Trophoblast cell (in vitro differentiated cells and primary cell): ENCODE data around the gene GSE1.

Experiments
- DNase-seq, 2 donors: peaks; one replicate each; pipeline ENCODE4 v3.0.0-alpha.2; 2016
- H2AFZ ChIP-seq: 2 replicates; pipeline ENCODE4 v1.6.1; 2013; ENCODE audit warnings: low read length, moderate library complexity, mild to moderate bottlenecking; ENCODE audit not compliant: insufficient read depth, poor library complexity
- H2AK5ac ChIP-seq: 2 replicates; pipeline ENCODE4 v1.6.1; 2013; ENCODE audit warnings: mild to moderate bottlenecking, low read length
- H2BK120ac ChIP-seq: 2 replicates; pipeline ENCODE4 v1.6.1; 2013; ENCODE audit warnings: low read length, mild to moderate bottlenecking, moderate library complexity; ENCODE audit not compliant: insufficient read depth, poor library complexity
- H2BK12ac ChIP-seq: 2 replicates; pipeline ENCODE4 v1.6.1; 2013; ENCODE audit warnings: mild to moderate bottlenecking, low read length, moderate library complexity
- H2BK5ac ChIP-seq: 2 replicates; pipeline ENCODE4 v1.6.1; 2013; ENCODE audit warnings: low read length, low read depth, moderate library complexity, mild to moderate bottlenecking; ENCODE audit not compliant: poor library complexity
- H3K14ac ChIP-seq: 2 replicates; pipeline ENCODE4 v1.6.1; 2013; ENCODE audit warnings: mild to moderate bottlenecking, low read length
- H3K18ac ChIP-seq: 2 replicates; pipeline ENCODE4 v1.6.1; 2013; ENCODE audit warnings: mild to moderate bottlenecking, low read length
- H3K23ac ChIP-seq: 2 replicates; pipeline ENCODE4 v1.6.1; 2013; ENCODE audit warnings: low read length
- H3K27ac ChIP-seq: 2 replicates; pipeline ENCODE4 v1.5.1; 2013; ENCODE audit warnings: low read depth, mild to moderate bottlenecking, inconsistent platforms, low read length, moderate library complexity
- H3K27me3 ChIP-seq: 2 replicates; pipeline ENCODE4 v1.6.1; 2013; ENCODE audit warnings: inconsistent platforms, mild to moderate bottlenecking, low read length, moderate library complexity; ENCODE audit not compliant: insufficient read depth
- H3K36me3 ChIP-seq, 2 experiments: 1 replicate in 1 of 2; 2 replicates in 1 of 2; pipeline ENCODE4 v1.6.1; 2013; ENCODE audit warnings: low read length in 2 of 2, mild to moderate bottlenecking in 2 of 2, moderate library complexity in 1 of 2; ENCODE audit not compliant: insufficient read depth in 2 of 2, control insufficient read depth in 1 of 2
- H3K4ac ChIP-seq: 2 replicates; pipeline ENCODE4 v1.6.1; 2013; ENCODE audit warnings: low read depth, mild to moderate bottlenecking, low read length, moderate library complexity
- H3K4me1 ChIP-seq, 2 experiments: 1 replicate in 1 of 2; 2 replicates in 1 of 2; pipeline ENCODE4 v1.6.1; 2013; ENCODE audit warnings: low read length in 2 of 2, mild to moderate bottlenecking in 2 of 2, moderate library complexity in 1 of 2; ENCODE audit not compliant: insufficient read depth in 2 of 2, control insufficient read depth in 1 of 2
- H3K4me2 ChIP-seq: 2 replicates; pipeline ENCODE4 v1.6.1; 2013; ENCODE audit warnings: inconsistent platforms, mild to moderate bottlenecking, low read length, moderate library complexity
- H3K4me3 ChIP-seq: 2 replicates; pipeline ENCODE4 v1.5.1; 2013; ENCODE audit warnings: mild to moderate bottlenecking, low read depth, low read length, inconsistent platforms
- H3K79me1 ChIP-seq: one replicate; pipeline ENCODE4 v1.6.1; 2013; ENCODE audit warnings: low read length
- H3K79me2 ChIP-seq: 2 replicates; pipeline ENCODE4 v1.6.1; 2013; ENCODE audit warnings: low read length, mild to moderate bottlenecking; ENCODE audit not compliant: control insufficient read depth, insufficient read depth, poor library complexity
- H3K9ac ChIP-seq: 2 replicates; pipeline ENCODE4 v1.6.1; 2013; ENCODE audit warnings: mild to moderate bottlenecking, low read length
- H3K9me3 ChIP-seq: 2 replicates; pipeline ENCODE4 v1.6.1; 2013; ENCODE audit warnings: low read depth, mild to moderate bottlenecking, control low read depth, inconsistent platforms, low read length; ENCODE audit not compliant: insufficient read depth
- H4K12ac ChIP-seq: 2 replicates; pipeline ENCODE4 v1.6.1; 2013; ENCODE audit warnings: low read depth, mild to moderate bottlenecking, low read length, moderate library complexity
- H4K8ac ChIP-seq: 2 replicates; pipeline ENCODE4 v1.6.1; 2013; ENCODE audit warnings: low read depth, mild to moderate bottlenecking, low read length, moderate library complexity
- H4K91ac ChIP-seq: one replicate; pipeline ENCODE4 v1.6.1; 2013; ENCODE audit warnings: low read depth, mild to moderate bottlenecking, low read length, moderate library complexity
- WGBS: extraction: QIAGEN DNeasy Blood & Tissue Kit; methylation state at CpG from one replicate; pipeline ENCODE4 v1.1.7; 2013; ENCODE audit warnings: missing lambda C conversion rate; ENCODE audit not compliant: insufficient read length, insufficient coverage; ENCODE audit errors: extremely low coverage; 5-methylcytosine and 5-hydroxymethylcytosine counted together

Gene GSE1

GRCh38 chr16:85656351-85657266, 43.5 kb downstream of the GSE1 start:
- no peak overlapping the region for H4K91ac ChIP-seq
- H4K12ac ChIP-seq = no peak overlapping the region
- no peak overlapping the region for H3K18ac ChIP-seq
- no peak overlapping the region for H2BK12ac ChIP-seq
- 100% methylated on average over 27 of the region's 59 CpGs for WGBS
- H2AFZ ChIP-seq = no peak overlapping the region
- H3K79me2 ChIP-seq = no peaks in the 10 kb centered on the region
- no peaks in the 10 kb centered on the region for H3K79me1 ChIP-seq
- DNase-seq = no peak
- no peak overlapping the region for H3K9ac ChIP-seq
- H2AK5ac ChIP-seq = no peak overlapping the region
- no peak overlapping the region for H3K23ac ChIP-seq
- no peak overlapping the region for H2BK120ac ChIP-seq
- H3K4me3 ChIP-seq = no peak overlapping the region
- no peaks in the 10 kb centered on the region for H3K4me1 ChIP-seq
- no peak overlapping the region for H3K27ac ChIP-seq
- H3K14ac ChIP-seq = no peak overlapping the region
- H3K9me3 ChIP-seq = no peaks in the 10 kb centered on the region
- H3K4me2 ChIP-seq = no peak overlapping the region
- peaks cover 82 to 88% of the 10 kb centered on the region in 2 experiments for H3K36me3 ChIP-seq
- no peak overlapping the region for H4K8ac ChIP-seq
- no peak overlapping the region for H2BK5ac ChIP-seq
- no peak overlapping the region for H3K4ac ChIP-seq
- H3K27me3 ChIP-seq = no peaks in the 10 kb centered on the region

GRCh38 chr16:85657267-85657650, 44.1 kb downstream of the GSE1 start:
- H3K36me3 ChIP-seq = peaks cover 83 to 89% of the 10 kb centered on the region in 2 experiments
- no peak overlapping the region for H4K8ac ChIP-seq
- H2BK5ac ChIP-seq = no peak overlapping the region
- no peak overlapping the region for H2AFZ ChIP-seq
- H4K91ac ChIP-seq = no peak overlapping the region
- H4K12ac ChIP-seq = no peak overlapping the region
- no peak overlapping the region for H3K4ac ChIP-seq
- H2BK12ac ChIP-seq = no peak overlapping the region
- no peak overlapping the region for H3K14ac ChIP-seq
- H2AK5ac ChIP-seq = no peak overlapping the region
- no peak overlapping the region for H2BK120ac ChIP-seq
- no peak overlapping the region for H3K23ac ChIP-seq
- WGBS = no CpG with 5 or more reads among the region's 21 CpGs
- no peaks in the 10 kb centered on the region for H3K79me2 ChIP-seq
- no peak overlapping the region for H3K27ac ChIP-seq
- H3K9ac ChIP-seq = no peak overlapping the region
- no peak overlapping the region for H3K4me2 ChIP-seq
- no peaks in the 10 kb centered on the region for H3K4me1 ChIP-seq
- H3K18ac ChIP-seq = no peak overlapping the region
- no peaks in the 10 kb centered on the region for H3K9me3 ChIP-seq
- H3K27me3 ChIP-seq = no peaks in the 10 kb centered on the region
- no peak overlapping the region for H3K4me3 ChIP-seq
- DNase-seq = no peak
- H3K79me1 ChIP-seq = no peaks in the 10 kb centered on the region

DNA sequence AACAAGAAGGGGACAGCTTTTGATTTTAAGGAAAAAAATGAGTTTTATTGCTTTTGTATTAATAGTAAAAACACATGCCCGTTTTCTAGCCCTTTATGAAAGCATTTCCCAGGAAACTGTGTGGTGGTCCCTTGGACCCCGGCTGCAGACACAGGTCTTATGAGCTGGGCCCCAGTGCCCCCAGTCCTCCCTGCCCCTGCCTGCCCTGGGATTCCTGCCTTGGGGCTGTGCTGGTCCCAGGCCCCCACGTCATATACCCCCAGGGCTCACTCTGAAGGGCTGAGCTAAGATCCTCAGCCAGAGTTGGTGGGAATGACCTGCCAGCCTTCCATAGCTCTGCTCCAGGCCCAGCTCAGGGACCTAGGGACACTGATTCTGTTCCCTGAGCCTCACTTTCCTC, 44.9 kb downstream of the GSE1 start:
- H2BK120ac ChIP-seq = no peak overlapping the region
- H3K27me3 ChIP-seq = no peaks in the 10 kb centered on the region
- no peak for DNase-seq
- H2BK12ac ChIP-seq = no peak overlapping the region
- WGBS = no CpG with 5 or more reads among the region's 3 CpGs
- no peak overlapping the region for H4K12ac ChIP-seq
- H2AK5ac ChIP-seq = no peak overlapping the region
- H3K4me3 ChIP-seq = no peak overlapping the region
- H4K8ac ChIP-seq = no peak overlapping the region
- no peaks in the 10 kb centered on the region for H3K4me1 ChIP-seq
- H2BK5ac ChIP-seq = no peak overlapping the region
- H3K14ac ChIP-seq = no peak overlapping the region
- H2AFZ ChIP-seq = no peak overlapping the region
- H3K4ac ChIP-seq = no peak overlapping the region
- H3K23ac ChIP-seq = no peak overlapping the region
- H3K4me2 ChIP-seq = no peak overlapping the region
- no peak overlapping the region for H3K18ac ChIP-seq
- H3K9ac ChIP-seq = no peak overlapping the region
- H3K9me3 ChIP-seq = no peaks in the 10 kb centered on the region
- peaks cover 86 to 90% of the 10 kb centered on the region in 2 experiments for H3K36me3 ChIP-seq
- H3K27ac ChIP-seq = no peak overlapping the region
- no peak overlapping the region for H4K91ac ChIP-seq
- H3K79me2 ChIP-seq = no peaks in the 10 kb centered on the region
- H3K79me1 ChIP-seq = no peaks in the 10 kb centered on the region

GRCh38 chr16:85658504-85659326, 45.6 kb downstream of the GSE1 start:
- Histone ChIP-seq H3K27ac (no peak overlapping the region), H3K9me3 (no peaks in the 10 kb centered on the region)

More at GRCh38 chr16:85658504-85659326, 45.6 kb downstream of the GSE1 start:
- Histone ChIP-seq H3K14ac (no peak overlapping the region), H3K4ac (no peak overlapping the region), H4K12ac (no peak overlapping the region), H2AK5ac (no peak overlapping the region), H4K91ac (no peak overlapping the region), H3K27me3 (no peaks in the 10 kb centered on the region), H3K18ac (no peak overlapping the region), H3K23ac (no peak overlapping the region), H2AFZ (no peak overlapping the region), H2BK120ac (no peak overlapping the region), H3K79me1 (no peaks in the 10 kb centered on the region), H2BK12ac (no peak overlapping the region), H2BK5ac (no peak overlapping the region), H3K4me1 (no peaks in the 10 kb centered on the region), H3K4me2 (no peak overlapping the region), H3K79me2 (no peaks in the 10 kb centered on the region), H3K9ac (no peak overlapping the region), H3K4me3 (no peak overlapping the region), H3K36me3 (peaks cover 89 to 91% of the 10 kb centered on the region in 2 experiments), H4K8ac (no peak overlapping the region)
- no CpG with 5 or more reads among the region's 18 CpGs for WGBS
- no peak for DNase-seq
